MM.1S (cell line): ENCODE measurements around the gene COX20.

ENCODE experiments used
- EZH2 ChIP-seq: fragments of 300-600 bp; sonication (generic); optimal IDR thresholded peaks from 2 replicates; pipeline ENCODE3; 2017; ENCODE audit warnings: low read depth, mild to moderate bottlenecking, antibody characterized with exemption, low read length, mixed read lengths
- EZH2phosphoT487 ChIP-seq: fragments of 300-600 bp; sonication (generic); IDR thresholded peaks from 2 replicates; pipeline ENCODE4 v1.6.1; 2018; ENCODE audit warnings: antibody characterized with exemption, low read length
- TF ChIP-seq, protein P1 (sequence below): fragments of 300-600 bp; sonication (generic); IDR thresholded peaks from 2 replicates; pipeline ENCODE4 v1.5.1; 2016; ENCODE audit warnings: antibody characterized with exemption, low read length, mixed read lengths

DNA sequence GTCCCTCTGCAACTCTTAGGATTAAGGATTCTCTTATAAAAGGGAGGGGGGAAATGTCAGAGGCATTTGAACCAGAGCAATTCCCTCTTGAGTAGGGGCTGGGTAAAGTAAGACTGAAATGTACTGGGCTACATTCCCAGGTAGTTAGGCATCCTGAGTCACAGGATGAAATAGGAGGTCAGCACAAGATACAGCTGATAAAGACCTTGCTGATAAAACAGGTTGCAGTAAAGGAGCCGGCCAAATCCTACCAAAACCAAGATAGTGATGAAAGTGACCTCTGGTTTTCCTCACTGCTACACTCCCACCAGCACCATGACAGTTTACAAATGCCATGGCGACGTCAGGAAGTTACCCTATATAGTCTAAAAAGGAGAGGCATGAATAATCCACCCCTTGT, 14.3 kb upstream of the COX20 start:
- TF ChIP-seq, protein P1, sequence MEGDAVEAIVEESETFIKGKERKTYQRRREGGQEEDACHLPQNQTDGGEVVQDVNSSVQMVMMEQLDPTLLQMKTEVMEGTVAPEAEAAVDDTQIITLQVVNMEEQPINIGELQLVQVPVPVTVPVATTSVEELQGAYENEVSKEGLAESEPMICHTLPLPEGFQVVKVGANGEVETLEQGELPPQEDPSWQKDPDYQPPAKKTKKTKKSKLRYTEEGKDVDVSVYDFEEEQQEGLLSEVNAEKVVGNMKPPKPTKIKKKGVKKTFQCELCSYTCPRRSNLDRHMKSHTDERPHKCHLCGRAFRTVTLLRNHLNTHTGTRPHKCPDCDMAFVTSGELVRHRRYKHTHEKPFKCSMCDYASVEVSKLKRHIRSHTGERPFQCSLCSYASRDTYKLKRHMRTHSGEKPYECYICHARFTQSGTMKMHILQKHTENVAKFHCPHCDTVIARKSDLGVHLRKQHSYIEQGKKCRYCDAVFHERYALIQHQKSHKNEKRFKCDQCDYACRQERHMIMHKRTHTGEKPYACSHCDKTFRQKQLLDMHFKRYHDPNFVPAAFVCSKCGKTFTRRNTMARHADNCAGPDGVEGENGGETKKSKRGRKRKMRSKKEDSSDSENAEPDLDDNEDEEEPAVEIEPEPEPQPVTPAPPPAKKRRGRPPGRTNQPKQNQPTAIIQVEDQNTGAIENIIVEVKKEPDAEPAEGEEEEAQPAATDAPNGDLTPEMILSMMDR, result no peak
- TF ChIP-seq EZH2phosphoT487, result no peak
- TF ChIP-seq EZH2, result no peak
